A549 treated with RU486 at 1 μM for 4 hours (cell line): ENCODE results near the gene GNAS. TPM values are rescaled to one million over a fixed set of nuclear protein-coding genes. Genes with fewer than 3 reads are reported as not detected.

Experiments
- total RNA-seq: library from RNA; stranded (reverse); fragments of 200-300 nt; extraction: Qiagen RNA extraction; gene quantifications from 5 replicates; pipeline ENCODE4 v1.2.3, GENCODE V29; 2022; ENCODE audit warnings: low read depth

GNAS gene
- 663 to 767 TPM (median 716 TPM) in 5 replicates for total RNA-seq

GRCh38 chr20:58852543-58853271, at the start of gene GNAS:
TSS of gene GNAS (plus strand) at chr20:58852716.

GRCh38 chr20:58850693-58851174, 1.8 kb upstream of the GNAS start, which contains the start of gene GNAS-AS1:
TSS of gene GNAS-AS1 (minus strand) at chr20:58850902.

Other genes starting within 250 kb of the GNAS start
- 25.8 to 37.3 TPM (median 33.6 TPM) in 5 replicates for gene STX16, start 201.4 kb upstream of the GNAS start, total RNA-seq
- 26.9 to 37.0 TPM (median 33.1 TPM) in 5 replicates for gene NPEPL1, start 159.9 kb upstream of the GNAS start, total RNA-seq
- gene GNAS-AS1, start 1.8 kb upstream of the GNAS start, total RNA-seq = not detected in 5 replicates
- gene NELFCD, start 128.5 kb downstream of the GNAS start, total RNA-seq = 44.0 to 49.7 TPM (median 47.4 TPM) in 5 replicates
- 148 to 192 TPM (median 181 TPM) in 5 replicates for gene CTSZ, start 154.5 kb downstream of the GNAS start, total RNA-seq
- gene TUBB1, start 166.7 kb downstream of the GNAS start, total RNA-seq = not detected in 5 replicates
- 88.3 to 146 TPM (median 103 TPM) in 5 replicates for gene ATP5F1E, start 179.6 kb downstream of the GNAS start, total RNA-seq
- 50.6 to 81.4 TPM (median 59.9 TPM) in 5 replicates for gene PRELID3B, start 190.1 kb downstream of the GNAS start, total RNA-seq